ENCODE data around the gene CLDN24. TPM values are rescaled to one million over a fixed set of nuclear protein-coding genes. Genes with fewer than 3 reads are reported as not detected.

Gene CLDN24
- total RNA-seq, 1 experiment from 2014 or later, result not detected

DNA sequence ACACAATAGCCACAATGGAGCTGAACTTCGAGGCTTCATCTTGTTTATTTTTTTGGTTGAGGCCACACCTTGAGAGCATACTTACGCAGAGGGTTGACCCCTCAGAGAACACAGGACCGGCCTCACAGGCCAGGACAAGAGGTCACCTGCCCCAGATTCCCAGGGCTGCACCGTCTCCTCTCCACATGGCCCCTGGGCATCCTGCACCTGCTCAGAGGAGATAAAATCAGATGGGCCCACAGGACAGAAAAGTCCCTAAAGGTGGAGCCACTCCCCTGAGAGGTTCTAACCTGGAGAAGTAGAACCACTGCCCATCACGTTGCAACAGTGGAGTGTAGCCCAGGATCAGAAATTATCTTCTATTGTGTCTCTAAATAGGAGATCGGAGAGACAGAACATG is 1.1 kb upstream of the CLDN24 start:
- no peaks in the 10 kb centered on the region for H4K20me1 ChIP-seq (ENCODE audit: insufficient read depth)
- no peaks in the 10 kb centered on the region for H3K27me3 ChIP-seq (ENCODE audit: insufficient read depth, low read length)
- DNase-seq (ENCODE audit: low read depth, low spot score) (no peak), ATAC-seq (no peak)
- H3K4me1 ChIP-seq (ENCODE audit: control insufficient read depth in 1 of 2, insufficient read depth in 2 of 2, low read length in 2 of 2), result peaks cover 0 to 12% of the 10 kb centered on the region in 2 experiments; a peak in 2 of 4 replicates
- ChIA-PET POLR2A (no interaction called here), CTCF (no interaction called here), RAD21 (ENCODE audit: low non-redundant PET in 1 of 2, low total read pairs in 2 of 2, uncharacterized antibody in 2 of 2, unreplicated experiment in 2 of 2) (no interaction called here)
- H3K9me3 ChIP-seq (ENCODE audit: control insufficient read depth in 1 of 2, insufficient read depth in 1 of 2, low read depth in 1 of 2, low read length in 2 of 2), result peaks cover 0 to 3% of the 10 kb centered on the region in 2 experiments; a peak in 1 of 4 replicates
- no peak overlapping the region for H3K9ac ChIP-seq (ENCODE audit: low read length)
- H3K27ac ChIP-seq (ENCODE audit: low read depth, low read length), result no peak overlapping the region
- no peak overlapping the region for H3K4me2 ChIP-seq (ENCODE audit: low read length)
- TF ChIP-seq CEBPB (IDR thresholded peaks at IDR 0.05; ENCODE audit: low read depth) (no peak), ATF3 (IDR thresholded peaks at IDR 0.05) (no peak), ZNF274 (IDR thresholded peaks at IDR 0.05; ENCODE audit: low read depth, low read length) (no peak)
- H3K9me2 ChIP-seq (ENCODE audit: insufficient read depth), result no peaks in the 10 kb centered on the region
- intact Hi-C loops (cut with micrococcal nuclease), result no loop called here
- no TSS peak for BruUV-seq (replicated peaks)
- 0 out of 4 replicates have a peak, but pooled peaks cover 0 to 2% of the 10 kb centered on the region in 2 experiments for H3K36me3 ChIP-seq (ENCODE audit: control insufficient read depth in 1 of 2, insufficient read depth in 2 of 2, low read length in 2 of 2)
- no peaks in the 10 kb centered on the region for H3K79me2 ChIP-seq (ENCODE audit: insufficient read depth, low read length)
- H3K4me3 ChIP-seq (replicated peaks in 1 of 2; ENCODE audit: low read depth in 1 of 2, low read length in 2 of 2), result no peak overlapping the region
- H2AFZ ChIP-seq (ENCODE audit: low read depth, low read length, poor library complexity, severe bottlenecking), result no peak overlapping the region

GRCh38 chr4:183321516-183321915 is 710 bp downstream of the CLDN24 start:
- DNase-seq (ENCODE audit: low read depth, low spot score) (no peak), ATAC-seq (no peak)
- BruUV-seq (replicated peaks), result no TSS peak
- POLR2A ChIA-PET, result no interaction called here
- CTCF ChIA-PET, result no interaction called here
- no peaks in the 10 kb centered on the region for H3K27me3 ChIP-seq (ENCODE audit: insufficient read depth, low read length)
- H3K4me2 ChIP-seq (ENCODE audit: low read length), result no peak overlapping the region
- no peak for TF ChIP-seq CBX3 (IDR thresholded peaks at IDR 0.05; ENCODE audit: low read depth)
- TF ChIP-seq YY1 (IDR thresholded peaks at IDR 0.05; ENCODE audit: extremely low read depth, insufficient replicate concordance, low read depth, low read length), result no peak
- H3K9me2 ChIP-seq (ENCODE audit: insufficient read depth), result no peaks in the 10 kb centered on the region
- RAD21 ChIA-PET (ENCODE audit: low non-redundant PET in 1 of 2, low total read pairs in 2 of 2, uncharacterized antibody in 2 of 2, unreplicated experiment in 2 of 2), result no interaction called here
- no peaks in the 10 kb centered on the region for H3K79me2 ChIP-seq (ENCODE audit: insufficient read depth, low read length)
- peaks cover 0 to 3% of the 10 kb centered on the region in 2 experiments; a peak in 1 of 4 replicates for H3K9me3 ChIP-seq (ENCODE audit: control insufficient read depth in 1 of 2, insufficient read depth in 1 of 2, low read depth in 1 of 2, low read length in 2 of 2)
- intact Hi-C loops (cut with micrococcal nuclease), result no loop called here
- no peak overlapping the region for H2AFZ ChIP-seq (ENCODE audit: low read depth, low read length, poor library complexity, severe bottlenecking)
- no peaks in the 10 kb centered on the region for H4K20me1 ChIP-seq (ENCODE audit: insufficient read depth)
- 0 out of 4 replicates have a peak, but pooled peaks cover 0 to 3% of the 10 kb centered on the region in 2 experiments for H3K36me3 ChIP-seq (ENCODE audit: control insufficient read depth in 1 of 2, insufficient read depth in 2 of 2, low read length in 2 of 2)
- H3K27ac ChIP-seq (ENCODE audit: low read depth, low read length), result no peak overlapping the region
- no peak overlapping the region for H3K4me3 ChIP-seq (replicated peaks in 1 of 2; ENCODE audit: low read depth in 1 of 2, low read length in 2 of 2)
- peaks cover 0 to 6% of the 10 kb centered on the region in 2 experiments; a peak in 2 of 4 replicates for H3K4me1 ChIP-seq (ENCODE audit: control insufficient read depth in 1 of 2, insufficient read depth in 2 of 2, low read length in 2 of 2)
- no peak overlapping the region for H3K9ac ChIP-seq (ENCODE audit: low read length)
